HG03025 (cell line): ENCODE data around the gene FIBP.

Experiments used
- ATAC-seq: cut with Tn5 transposase; IDR thresholded peaks from one replicate; pipeline ENCODE4 v1.9.1; 2021; ENCODE audit warnings: mild to moderate bottlenecking, moderate library complexity; ENCODE audit not compliant: unreplicated experiment, low FRiP score

Gene FIBP

DNA sequence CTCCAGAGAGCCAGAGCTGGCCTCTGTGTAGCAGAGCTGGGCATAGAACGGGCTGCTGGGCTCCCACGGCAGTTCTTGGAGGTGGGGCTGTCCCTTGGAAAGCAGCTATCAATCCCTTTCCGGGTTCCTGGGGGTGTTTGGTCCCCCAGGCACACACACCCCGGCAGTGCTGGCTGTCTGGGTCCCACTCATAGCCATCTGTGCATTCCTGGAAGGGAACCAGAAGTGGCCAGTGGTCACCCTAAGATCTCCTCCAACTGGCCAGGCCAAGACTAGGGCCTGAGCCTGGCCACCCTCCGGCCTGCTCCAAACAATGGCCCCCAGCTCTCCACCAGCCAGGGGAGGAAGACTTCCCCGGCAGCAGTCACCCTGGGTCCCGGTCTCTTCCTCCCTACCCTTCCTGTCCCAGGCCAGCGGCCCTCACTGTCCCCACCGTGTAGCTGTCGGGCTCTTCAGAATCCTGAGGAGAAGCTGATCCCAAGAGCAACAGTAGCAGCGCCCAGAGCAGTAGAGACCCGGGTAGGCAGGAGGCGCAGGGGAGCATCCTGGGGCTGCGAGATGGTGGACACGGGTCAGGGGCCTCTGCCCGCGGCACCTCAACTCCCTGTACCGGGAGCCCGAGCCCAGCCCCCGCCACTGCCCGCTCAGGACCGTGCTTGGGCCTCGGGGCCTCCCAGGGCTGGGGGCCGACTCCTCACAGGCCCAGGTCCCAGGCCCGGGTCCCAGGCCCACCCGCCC, 16.3 kb downstream of the FIBP start:
- no peak for ATAC-seq

GRCh38 chr11:65870706-65871681, 17.3 kb downstream of the FIBP start:
- no peak for ATAC-seq

DNA sequence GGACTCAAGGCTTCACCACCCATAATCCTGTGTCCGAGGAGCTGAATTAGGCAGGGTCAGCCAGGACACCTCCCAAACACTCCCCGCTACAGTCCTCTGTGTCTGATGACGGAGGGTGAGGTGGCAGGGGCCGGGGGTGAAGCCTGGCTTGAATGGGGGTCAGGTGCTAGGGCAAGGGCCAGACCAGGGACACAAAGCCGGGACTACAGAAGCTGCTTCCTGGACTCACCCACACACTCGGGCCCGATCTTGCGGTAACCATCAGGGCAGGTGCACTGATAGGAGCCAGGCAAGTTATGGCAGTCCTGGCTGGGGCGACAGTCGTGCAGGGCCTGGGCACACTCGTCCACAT, 18.0 kb downstream of the FIBP start:
- ATAC-seq = no peak

DNA sequence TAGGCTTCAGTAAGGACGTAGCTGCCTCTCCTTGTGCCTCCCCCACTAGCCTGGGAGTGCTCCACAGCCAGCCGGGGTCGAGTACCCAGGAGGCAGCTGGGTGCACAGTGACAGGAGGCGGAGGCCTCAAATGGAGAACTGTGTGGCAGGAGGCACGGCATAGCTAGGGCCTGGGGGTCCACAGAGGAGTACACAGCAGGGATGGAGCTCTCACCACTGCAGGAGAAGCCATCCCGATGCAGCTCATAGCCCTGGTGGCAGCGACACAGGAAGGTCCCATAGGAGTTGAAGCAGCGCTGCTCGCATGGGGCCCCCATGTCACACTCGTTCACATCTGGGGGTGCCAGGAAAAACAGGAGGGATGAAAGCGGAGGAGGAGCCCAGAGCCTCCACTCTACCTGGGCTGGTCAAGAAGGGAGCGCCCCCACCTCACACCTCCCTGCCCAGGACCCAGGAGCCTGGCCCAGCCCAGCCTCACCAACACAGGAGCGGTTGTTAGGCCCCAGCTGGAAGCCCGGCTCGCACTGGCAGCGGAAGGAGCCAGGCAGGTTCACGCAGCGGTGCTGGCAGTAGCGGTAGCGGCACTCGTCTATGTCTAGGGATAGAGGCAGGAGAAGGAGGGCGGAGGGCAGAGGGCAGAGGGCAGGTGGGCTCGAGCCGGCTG, 18.5 kb downstream of the FIBP start:
- ATAC-seq = no peak

DNA sequence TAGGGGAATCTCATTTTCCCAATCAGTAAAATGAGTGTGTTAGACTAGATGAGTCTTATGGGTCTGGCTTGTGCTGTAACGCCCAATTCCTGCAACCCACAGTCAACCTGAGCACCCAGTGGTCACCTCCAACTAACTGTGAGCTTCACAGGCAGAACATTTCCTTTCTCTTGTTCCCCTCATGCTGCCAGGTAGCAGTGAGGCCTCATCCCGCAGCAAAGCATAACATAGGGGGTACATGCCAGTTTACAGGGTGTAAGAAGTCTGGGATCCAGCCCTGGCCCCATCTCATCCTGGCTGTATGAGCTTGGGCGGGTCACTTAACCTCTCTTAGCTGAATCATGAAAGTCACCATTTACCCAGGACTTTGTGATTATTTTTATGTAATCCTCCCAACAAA, 19.4 kb downstream of the FIBP start:
- no peak for ATAC-seq

GRCh38 chr11:65868076-65868667, 20.1 kb downstream of the FIBP start:
- no peak for ATAC-seq

- ATAC-seq = no peak
Measured at GRCh38 chr11:65867284-65868071, 20.8 kb downstream of the FIBP start.

DNA sequence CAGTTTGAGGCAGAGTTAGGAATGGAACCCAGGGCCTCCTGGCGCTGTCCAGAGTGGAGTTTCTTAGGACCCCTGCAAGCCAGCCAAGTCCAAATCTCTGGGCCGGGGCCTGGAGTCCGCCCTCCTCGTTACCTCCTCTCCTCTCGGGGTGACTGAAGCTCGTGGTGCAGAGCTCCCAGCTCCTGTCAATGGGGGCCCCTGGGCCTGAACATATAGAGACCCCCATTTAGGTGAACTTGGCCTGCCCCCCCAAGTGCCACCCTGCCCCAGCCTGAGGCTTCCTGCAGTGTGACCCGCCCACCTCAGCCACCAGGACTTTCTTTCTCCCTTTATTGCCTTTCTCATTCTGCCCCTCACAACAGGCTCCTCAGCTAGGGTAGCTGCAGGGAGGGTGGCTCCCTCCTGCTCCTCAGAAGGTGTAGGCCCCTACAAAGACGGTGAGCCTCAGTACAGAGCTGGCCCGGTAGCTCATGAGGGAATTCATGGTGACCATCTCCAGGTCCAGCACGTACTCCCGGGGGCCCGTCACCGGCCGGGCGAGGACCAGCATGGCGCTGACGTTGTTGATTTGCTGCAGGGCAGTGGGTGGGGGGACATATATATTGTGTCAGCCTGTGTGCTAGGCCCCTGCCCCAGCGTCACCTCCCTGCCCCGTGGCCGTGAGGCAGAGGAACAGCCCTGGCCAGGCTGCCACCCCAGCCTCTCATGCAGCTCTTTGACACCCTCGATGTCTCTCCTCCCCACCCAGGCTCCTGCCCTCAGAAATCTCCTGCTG, 21.6 kb downstream of the FIBP start:
- no peak for ATAC-seq

DNA sequence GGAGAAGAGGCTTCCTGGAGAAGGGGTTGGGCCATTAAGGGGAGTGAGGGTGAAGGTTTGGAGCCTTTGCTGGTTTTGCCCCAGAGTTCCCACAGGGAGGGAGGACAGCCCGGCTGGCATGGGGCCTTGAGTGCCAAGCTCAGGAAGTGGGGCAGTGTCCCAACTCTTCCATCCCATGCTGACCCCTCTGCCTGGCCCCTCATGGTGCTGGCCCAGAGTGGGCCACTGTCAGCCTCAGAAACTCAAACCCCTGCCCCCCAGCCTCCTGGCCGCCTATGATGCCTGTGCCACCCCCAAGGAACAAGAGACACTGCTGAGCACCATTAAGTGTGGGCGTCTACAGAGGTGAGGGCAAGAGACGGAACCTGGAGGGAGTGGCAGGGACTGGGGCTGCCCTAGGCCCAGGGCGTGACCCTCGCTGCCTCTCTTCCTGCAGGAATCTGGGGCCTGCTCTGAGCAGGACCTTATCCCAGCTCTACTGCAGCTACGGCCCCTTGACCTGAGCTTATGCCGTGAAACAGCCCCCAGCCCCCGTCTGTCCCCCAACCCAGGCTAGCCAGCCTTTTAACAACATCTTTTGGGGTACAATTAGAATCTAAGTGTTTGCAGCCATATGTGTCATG, 22.6 kb downstream of the FIBP start:
- no peak for ATAC-seq

- ATAC-seq = no peak
Measured at GRCh38 chr11:65864706-65865471, 23.4 kb downstream of the FIBP start.

- ATAC-seq = no peak
Measured at GRCh38 chr11:65863889-65864705, 24.2 kb downstream of the FIBP start.

DNA sequence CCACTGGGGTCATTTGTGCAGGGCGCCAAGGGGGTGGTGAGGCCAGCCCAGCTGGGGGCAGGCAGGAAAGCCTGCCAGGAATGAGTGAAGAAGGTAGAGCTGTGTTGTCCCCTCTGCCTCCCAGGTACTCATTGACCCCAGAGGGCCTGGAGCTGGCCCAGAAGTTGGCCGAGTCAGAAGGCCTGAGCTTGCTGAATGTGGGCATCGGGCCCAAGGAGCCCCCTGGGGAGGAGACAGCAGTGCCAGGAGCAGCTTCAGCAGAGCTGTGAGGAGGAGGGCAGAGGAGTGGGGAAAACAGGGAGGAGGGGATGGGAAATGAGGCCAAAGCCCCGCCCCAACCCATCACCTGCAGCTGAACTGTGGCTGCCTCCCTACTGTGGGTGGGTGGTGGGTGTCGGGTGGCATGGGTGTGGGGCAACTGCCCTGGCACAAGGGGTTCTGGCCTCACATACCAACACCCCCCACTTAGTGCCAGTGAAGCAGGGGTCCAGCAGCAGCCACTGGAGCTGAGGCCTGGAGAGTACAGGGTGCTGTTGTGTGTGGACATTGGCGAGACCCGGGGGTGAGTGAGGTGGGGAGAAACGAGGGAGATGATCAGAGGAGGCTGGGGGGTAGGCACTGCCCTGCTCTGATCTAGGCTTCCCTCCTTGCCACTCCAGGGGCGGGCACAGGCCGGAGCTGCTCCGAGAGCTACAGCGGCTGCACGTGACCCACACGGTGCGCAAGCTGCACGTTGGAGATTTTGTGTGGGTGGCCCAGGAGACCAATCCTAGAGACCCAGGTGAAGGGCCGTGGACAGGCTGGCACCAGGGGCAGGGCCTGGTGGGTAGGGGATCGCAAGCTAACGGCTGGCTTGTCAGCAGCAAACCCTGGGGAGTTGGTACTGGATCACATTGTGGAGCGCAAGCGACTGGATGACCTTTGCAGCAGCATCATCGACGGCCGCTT, 25.1 kb downstream of the FIBP start:
- ATAC-seq = no peak

DNA sequence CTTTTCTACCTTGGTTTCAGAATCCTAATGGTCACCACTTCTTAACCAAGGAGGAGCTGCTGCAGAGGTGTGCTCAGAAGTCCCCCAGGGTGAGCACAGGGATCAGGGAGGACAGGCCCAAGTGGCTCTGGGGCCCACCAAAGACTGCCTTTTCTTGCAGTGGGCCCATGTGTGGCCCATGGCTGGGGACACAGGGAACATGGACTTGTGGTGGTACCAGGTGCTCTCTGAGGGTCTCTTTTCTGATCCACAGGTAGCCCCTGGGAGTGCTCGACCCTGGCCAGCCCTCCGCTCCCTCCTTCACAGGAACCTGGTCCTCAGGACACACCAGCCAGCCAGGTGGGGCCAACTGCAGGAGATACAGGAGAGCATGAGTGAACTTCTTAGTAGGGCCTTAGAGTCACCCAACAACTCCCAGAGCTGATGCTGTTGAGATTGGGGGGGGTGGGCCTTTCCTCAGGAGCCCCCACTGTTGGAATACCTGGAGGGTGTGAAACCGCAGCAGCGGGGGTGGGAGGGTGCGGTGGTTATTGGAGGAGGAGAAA, 26.0 kb downstream of the FIBP start:
- no peak for ATAC-seq

DNA sequence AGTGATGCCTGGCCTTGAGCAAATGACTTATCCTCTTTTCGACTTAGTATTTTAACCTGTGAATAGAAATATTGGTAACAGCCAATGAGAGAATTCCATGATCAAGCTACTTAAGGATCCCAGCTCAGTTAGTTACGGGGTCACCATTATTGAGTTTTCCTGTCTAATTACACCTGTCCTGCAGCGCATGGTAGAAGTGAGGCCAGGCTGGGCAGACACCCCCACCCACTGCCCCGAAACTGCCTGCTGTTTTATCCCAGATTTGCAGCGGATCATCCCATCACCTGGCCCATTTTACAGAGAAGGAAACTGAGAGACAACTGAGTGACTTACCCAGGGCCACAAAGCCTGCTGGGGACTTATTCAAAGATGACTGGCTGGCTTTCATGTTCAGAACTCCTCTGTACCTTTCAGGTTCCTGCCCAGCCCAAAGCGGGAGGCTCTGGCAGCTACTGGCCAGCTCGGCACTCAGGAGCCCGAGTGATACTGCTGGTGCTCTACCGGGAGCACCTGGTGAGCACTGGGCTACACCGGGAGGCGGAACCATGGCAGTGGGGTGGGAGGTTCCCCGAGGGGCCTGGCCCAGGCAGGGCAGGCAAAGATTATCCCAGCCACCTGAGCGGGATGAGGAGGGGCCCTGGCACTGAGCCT, 26.6 kb downstream of the FIBP start:
- no peak for ATAC-seq

GRCh38 chr11:65861165-65861505, 27.1 kb downstream of the FIBP start:
- ATAC-seq = no peak
